Uterus (tissue), 2 donors: ENCODE measurements around the gene RELT.

ENCODE experiments used
- CTCF ChIP-seq, 4 experiments: fragments of 200-600 bp in 2 of 4; fragments of 450-650 bp in 2 of 4; sonication (generic) in 2 of 4; IDR thresholded peaks; one replicate each; pipeline ENCODE4 v1.5.1; 2016 to 2019; ENCODE audit warnings: antibody characterized with exemption in 4 of 4, mild to moderate bottlenecking in 2 of 4, moderate library complexity in 1 of 4
- POLR2A ChIP-seq, 2 donors: fragments of 450-650 bp; IDR thresholded peaks; one replicate each; pipeline ENCODE4 v1.6.1; 2016; ENCODE audit warnings: antibody characterized with exemption in 2 of 2, mild to moderate bottlenecking in 1 of 2, moderate library complexity in 1 of 2

- TF ChIP-seq CTCF (IDR thresholded peaks at IDR 0.05) = no peak
- no peak for TF ChIP-seq POLR2A (IDR thresholded peaks at IDR 0.05)
Observed at GRCh38 chr11:73406619-73407018, 30.4 kb downstream of the RELT start.
